Kidney epithelial cell (primary cell): ENCODE data around the gene PLXNA2. TPM values are rescaled to one million over a fixed set of nuclear protein-coding genes. Genes with fewer than 3 reads are reported as not detected.

ENCODE experiments used
- DNase-seq: peaks from one replicate; pipeline ENCODE4 v3.0.0-alpha.2; 2010; ENCODE audit warnings: low read depth
- H3K27me3 ChIP-seq: 2 replicates; pipeline ENCODE4 v1.6.0; 2011; ENCODE audit warnings: low read length; ENCODE audit not compliant: control insufficient read depth, insufficient read depth
- H3K36me3 ChIP-seq: 2 replicates; pipeline ENCODE4 v1.5.1; 2011; ENCODE audit warnings: low read length; ENCODE audit not compliant: control insufficient read depth, insufficient read depth
- H3K4me3 ChIP-seq: 2 replicates; pipeline ENCODE4 v1.5.1; 2011; ENCODE audit warnings: low read depth, mild to moderate bottlenecking, control low read depth, low read length
- CTCF ChIP-seq: IDR thresholded peaks from 2 replicates; pipeline ENCODE4 v1.5.1; 2011; ENCODE audit warnings: mild to moderate bottlenecking, moderate library complexity, low read length, control low read depth, inconsistent platforms; ENCODE audit not compliant: insufficient read depth, poor library complexity, severe bottlenecking
- total RNA-seq: library from RNA; depleted of rRNA; stranded (reverse); fragments of >200 nt; gene quantifications from 2 replicates; pipeline ENCODE4 v1.2.3, GENCODE V29; 2015

Gene PLXNA2
- total RNA-seq, 1 donor from 2014 or later = 6.9 TPM

- Histone ChIP-seq H3K27me3 (no peaks in the 10 kb centered on the region), H3K36me3 (no peaks in the 10 kb centered on the region), H3K4me3 (no peak overlapping the region)
- TF ChIP-seq CTCF = no peak
- no peak for DNase-seq
Measured at GRCh38 chr1:208156310-208156709, 87.9 kb downstream of the PLXNA2 start.

GRCh38 chr1:208154679-208155642 lies 89.2 kb downstream of the PLXNA2 start:
- Histone ChIP-seq H3K36me3 (no peaks in the 10 kb centered on the region), H3K27me3 (no peaks in the 10 kb centered on the region), H3K4me3 (no peak overlapping the region)
- no peak for DNase-seq
- no peak for TF ChIP-seq CTCF

- no peak for TF ChIP-seq CTCF
- no peaks in the 10 kb centered on the region for H3K27me3 ChIP-seq
- no peak for DNase-seq
- no peaks in the 10 kb centered on the region for H3K36me3 ChIP-seq
- no peak overlapping the region for H3K4me3 ChIP-seq
Measured at GRCh38 chr1:208154040-208154439, 90.1 kb downstream of the PLXNA2 start.

GRCh38 chr1:208153386-208153785 lies 90.8 kb downstream of the PLXNA2 start:
- no peak overlapping the region for H3K4me3 ChIP-seq
- no peak for TF ChIP-seq CTCF

GRCh38 chr1:208151728-208152598 lies 92.2 kb downstream of the PLXNA2 start:
- H3K27me3 ChIP-seq = no peaks in the 10 kb centered on the region
- no peak for TF ChIP-seq CTCF
- no peak overlapping the region for H3K4me3 ChIP-seq
- no peaks in the 10 kb centered on the region for H3K36me3 ChIP-seq
- DNase-seq = no peak

More at GRCh38 chr1:208153386-208153785, 90.8 kb downstream of the PLXNA2 start:
- DNase-seq = no peak
- H3K27me3 ChIP-seq = no peaks in the 10 kb centered on the region
- H3K36me3 ChIP-seq = no peaks in the 10 kb centered on the region
